A549 (cell line): Measurements from ENCODE around the gene APBB2. TPM values are rescaled to one million over a fixed set of nuclear protein-coding genes. Genes with fewer than 3 reads are reported as not detected.

Source experiments
- ATAC-seq, 2 experiments: fragments of 200-7000 bp in 1 of 2; fragments of >200 bp in 1 of 2; cut with Nextera tagmentation in 1 of 2; cut with Tn5 transposase in 1 of 2; 3 replicates each; pipeline versions ENCODE4 v1.8.0 to v1.9.1; 2018 to 2020; ENCODE audit warnings: mild to moderate bottlenecking in 1 of 2, moderate library complexity in 1 of 2
- CTCF ChIA-PET: fragments of 300-600 bp; sonication (Branson Sonifier 250); formaldehyde crosslinking; extraction: SDS; loops from one replicate; lab custom pipeline; 2021; ENCODE audit warnings: antibody characterized with exemption, inconsistent platforms; lab: Yijun Ruan, JAX
- POLR2A ChIA-PET: fragments of 350-600 bp; formaldehyde crosslinking; extraction: SDS; loops from one replicate; lab custom pipeline; 2021; ENCODE audit warnings: antibody characterized with exemption, inconsistent platforms; lab: Yijun Ruan, JAX
- DNase-seq, 2 experiments: peaks; one replicate each; pipeline versions ENCODE4 v3.0.0 to v3.0.0-alpha.2; 2011 to 2016; ENCODE audit warnings: low read depth in 1 of 2, low spot score in 1 of 2
- FAIRE-seq: peaks from 2 replicates; lab custom pipeline; 2011; peaks lifted over from hg19 to GRCh38; lab: Jason Lieb, UNC
- H3K27ac ChIP-seq, 2 experiments: fragments of >200 bp; sonication (Bioruptor Twin); formaldehyde crosslinking; 3 replicates each; pipeline ENCODE4 v1.5.1; 2016 to 2017
- H3K4me1 ChIP-seq: fragments of >200 bp; sonication (Bioruptor Twin); formaldehyde crosslinking; 3 replicates; pipeline ENCODE4 v1.6.1; 2016
- H3K4me2 ChIP-seq: fragments of >200 bp; sonication (Bioruptor Twin); formaldehyde crosslinking; 3 replicates; pipeline ENCODE4 v1.6.1; 2016
- H3K4me3 ChIP-seq: fragments of >200 bp; sonication (Bioruptor Twin); formaldehyde crosslinking; 3 replicates; pipeline ENCODE4 v1.5.1; 2016
- H3K9me3 ChIP-seq: fragments of >200 bp; sonication (Bioruptor Twin); formaldehyde crosslinking; 3 replicates; pipeline ENCODE4 v1.6.1; 2016
- BHLHE40 ChIP-seq: IDR thresholded peaks from 2 replicates; pipeline ENCODE4 v1.6.1; 2012; ENCODE audit warnings: low read depth, low read length, inconsistent platforms
- CBX8 ChIP-seq: fragments of 200-600 bp; sonication (generic); IDR thresholded peaks from 2 replicates; pipeline ENCODE4 v1.6.1; 2016
- CHD2 ChIP-seq: fragments of 150-350 bp; IDR thresholded peaks from 2 replicates; pipeline ENCODE4 v1.6.1; 2014; ENCODE audit warnings: low read length; ENCODE audit not compliant: partially characterized antibody
- EHF ChIP-seq: fragments of 250-450 bp; sonication (Bioruptor Pico); IDR thresholded peaks from 2 replicates; pipeline ENCODE4 v1.5.0; 2020; ENCODE audit warnings: mild to moderate bottlenecking
- EHMT2 ChIP-seq: fragments of 200-600 bp; sonication (generic); IDR thresholded peaks from 2 replicates; pipeline ENCODE4 v1.6.1; 2016; ENCODE audit warnings: antibody characterized with exemption, low read depth, mild to moderate bottlenecking, moderate library complexity
- FOSB ChIP-seq: fragments of 250-450 bp; sonication (Bioruptor Pico); IDR thresholded peaks from 2 replicates; pipeline ENCODE4 v1.5.0; 2020; ENCODE audit warnings: mild to moderate bottlenecking, moderate library complexity
- FOSL2 ChIP-seq, 2 experiments: fragments of 450-650 bp in 1 of 2; fragments of >200 bp in 1 of 2; sonication (Bioruptor Twin) in 1 of 2; formaldehyde crosslinking; IDR thresholded peaks; 2 replicates each; pipeline versions ENCODE4 v1.5.0 to v1.6.1; 2016 to 2020; ENCODE audit warnings: mild to moderate bottlenecking in 1 of 2, moderate library complexity in 1 of 2
- FOXS1 ChIP-seq: fragments of 250-450 bp; sonication (Bioruptor Pico); IDR thresholded peaks from 2 replicates; pipeline ENCODE4 v1.5.0; 2020; ENCODE audit warnings: mild to moderate bottlenecking, moderate library complexity
- HDAC2 ChIP-seq: fragments of 200-600 bp; sonication (generic); IDR thresholded peaks from 2 replicates; pipeline ENCODE4 v1.6.1; 2016
- HEYL ChIP-seq: fragments of 250-450 bp; sonication (Bioruptor Pico); IDR thresholded peaks from 2 replicates; pipeline ENCODE4 v1.8.0; 2021; ENCODE audit warnings: mild to moderate bottlenecking, moderate library complexity
- JUNB ChIP-seq: fragments of >200 bp; sonication (Bioruptor Twin); formaldehyde crosslinking; IDR thresholded peaks from 2 replicates; pipeline ENCODE4 v1.6.1; 2016
- KDM1A ChIP-seq: fragments of 200-600 bp; sonication (generic); IDR thresholded peaks from 2 replicates; pipeline ENCODE4 v1.6.1; 2016; ENCODE audit warnings: low read depth, mild to moderate bottlenecking
- KDM5A ChIP-seq: fragments of 200-600 bp; sonication (generic); IDR thresholded peaks from 2 replicates; pipeline ENCODE4 v1.6.1; 2016; ENCODE audit warnings: antibody characterized with exemption, mild to moderate bottlenecking
- MAFK ChIP-seq: fragments of 450-650 bp; IDR thresholded peaks from 2 replicates; pipeline ENCODE4 v1.6.1; 2014; ENCODE audit not compliant: partially characterized antibody
- NPAS2 ChIP-seq: fragments of 250-450 bp; sonication (Bioruptor Pico); IDR thresholded peaks from 2 replicates; pipeline ENCODE4 v1.8.0; 2022; ENCODE audit warnings: mild to moderate bottlenecking, moderate library complexity, borderline replicate concordance
- NR3C1 ChIP-seq: fragments of >200 bp; sonication (Bioruptor Twin); formaldehyde crosslinking; IDR thresholded peaks from 3 replicates; pipeline ENCODE4 v1.6.1; 2017
- RARB ChIP-seq: fragments of 250-450 bp; sonication (Bioruptor Pico); IDR thresholded peaks from 2 replicates; pipeline ENCODE4 v1.8.0; 2021; ENCODE audit warnings: mild to moderate bottlenecking, moderate library complexity
- SMC3 ChIP-seq: fragments of >200 bp; sonication (Bioruptor Twin); formaldehyde crosslinking; IDR thresholded peaks from 3 replicates; pipeline ENCODE4 v1.6.1; 2018; ENCODE audit warnings: inconsistent platforms
- TFCP2L1 ChIP-seq: fragments of 250-450 bp; sonication (Bioruptor Pico); IDR thresholded peaks from 2 replicates; pipeline ENCODE4 v1.5.0; 2021; ENCODE audit warnings: mild to moderate bottlenecking
- TP53 ChIP-seq: fragments of 250-450 bp; sonication (Bioruptor Pico); IDR thresholded peaks from 2 replicates; pipeline ENCODE4 v1.5.0; 2021; ENCODE audit warnings: mild to moderate bottlenecking, moderate library complexity
- WGBS: methylation state at CpG from one replicate; pipeline ENCODE4 v1.1.6; 2017; ENCODE audit errors: missing lambda C conversion rate; 5-methylcytosine and 5-hydroxymethylcytosine counted together
- polyA plus RNA-seq, 4 experiments: library from polyadenylated mRNA; depleted of rRNA in 3 of 4; stranded (reverse); fragments of >200 nt; fragmentation: RNase III in 1 of 4; extraction: RNeasy Plus Mini Kit Qiagen cat#74134 plus additional on column Dnase treatment in 1 of 4; gene quantifications; 2 replicates in 3 of 4; 3 replicates in 1 of 4; pipeline ENCODE4 v1.2.3, GENCODE V29; 2011 to 2017
- TF ChIP-seq, protein P1 (sequence below): IDR thresholded peaks from 2 replicates; pipeline ENCODE4 v1.6.1; 2012
- TF ChIP-seq, protein P2 (sequence below): fragments of 250-450 bp; sonication (Bioruptor Pico); IDR thresholded peaks from 2 replicates; pipeline ENCODE4 v1.5.0; 2020; ENCODE audit warnings: low read depth, mild to moderate bottlenecking, moderate library complexity
- TF ChIP-seq, protein P3 (sequence below): IDR thresholded peaks from 2 replicates; pipeline ENCODE4 v1.6.1; 2012; ENCODE audit warnings: low read depth, borderline replicate concordance

APBB2 gene
- polyA plus RNA-seq, 2 of the 4 experiments (the other 2 are of a cell fraction) = 8.3 to 31.9 TPM

DNA sequence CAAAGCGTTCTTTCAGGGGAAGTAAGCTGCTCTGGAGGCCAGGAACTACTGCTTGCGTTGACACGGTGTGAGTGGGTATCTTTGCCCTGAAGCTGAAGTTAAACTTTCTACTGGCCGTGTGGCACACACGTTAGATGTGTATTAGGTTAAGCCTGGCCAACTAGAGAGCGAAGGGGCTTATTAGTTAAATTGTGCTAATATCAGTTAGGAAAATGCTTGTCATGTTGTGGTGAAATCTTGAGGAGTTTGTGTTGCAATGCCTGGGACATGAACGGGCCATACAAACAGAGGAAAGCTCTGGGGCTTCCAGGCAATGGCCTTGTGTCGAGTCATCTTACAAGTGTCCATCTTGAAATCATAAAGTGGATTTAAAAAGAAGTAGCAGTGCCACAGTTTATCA lies 402.0 kb downstream of the APBB2 start:
- FAIRE-seq = no peak
- no peak for DNase-seq
- H3K4me2 ChIP-seq = no peak overlapping the region
- CTCF ChIA-PET = interaction anchor here (0.6 to 1.2 kb wide), 2 partner anchors 19 to 119 kb away, joined by 3 read pairs; no protein-coding TSS in a partner anchor
- H3K4me3 ChIP-seq = no peak overlapping the region
- POLR2A ChIA-PET = no interaction called here
- H3K27ac ChIP-seq = no peak overlapping the region
- ATAC-seq = no peak
- WGBS = 86% methylated on average over 8 of the region's 8 CpGs
- no peaks in the 10 kb centered on the region for H3K9me3 ChIP-seq
- H3K4me1 ChIP-seq = no peaks in the 10 kb centered on the region
- TF ChIP-seq NPAS2 (CRISPR knock-in tag) (no peak), MAFK (no peak)

DNA sequence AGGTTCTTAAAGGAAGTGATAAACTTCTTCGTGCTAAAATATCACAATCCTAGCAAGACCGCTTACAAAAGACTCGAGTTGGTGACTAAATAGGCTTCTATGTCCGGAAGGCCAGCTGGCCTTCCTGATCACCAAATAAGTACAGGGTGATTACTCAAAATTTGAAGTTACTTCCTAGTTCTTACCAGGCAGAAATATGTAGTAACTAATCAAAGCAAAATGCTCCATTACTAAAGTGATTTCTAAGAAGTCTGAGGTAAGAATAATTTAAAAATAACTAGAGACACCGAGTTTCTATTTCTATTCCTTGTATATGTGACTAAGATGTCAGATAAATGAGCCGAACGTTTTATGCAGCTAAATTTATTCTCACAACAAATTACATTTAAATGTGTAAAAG lies 402.4 kb downstream of the APBB2 start:
- DNase-seq (no peak), FAIRE-seq (no peak)
- no peak overlapping the region for H3K4me3 ChIP-seq
- WGBS = 86% methylated on average over 7 of the region's 7 CpGs
- TF ChIP-seq BHLHE40 (no peak), FOSB (CRISPR knock-in tag) (no peak), TFCP2L1 (CRISPR knock-in tag) (no peak), EHF (CRISPR knock-in tag) (no peak)
- TF ChIP-seq, all 56 proteins: peak for 0
- H3K27ac ChIP-seq = no peak overlapping the region
- CTCF ChIA-PET = no interaction called here
- no peak overlapping the region for H3K4me2 ChIP-seq
- H3K4me1 ChIP-seq = no peaks in the 10 kb centered on the region
- no peak for ATAC-seq
- no peaks in the 10 kb centered on the region for H3K9me3 ChIP-seq
- POLR2A ChIA-PET = no interaction called here

DNA sequence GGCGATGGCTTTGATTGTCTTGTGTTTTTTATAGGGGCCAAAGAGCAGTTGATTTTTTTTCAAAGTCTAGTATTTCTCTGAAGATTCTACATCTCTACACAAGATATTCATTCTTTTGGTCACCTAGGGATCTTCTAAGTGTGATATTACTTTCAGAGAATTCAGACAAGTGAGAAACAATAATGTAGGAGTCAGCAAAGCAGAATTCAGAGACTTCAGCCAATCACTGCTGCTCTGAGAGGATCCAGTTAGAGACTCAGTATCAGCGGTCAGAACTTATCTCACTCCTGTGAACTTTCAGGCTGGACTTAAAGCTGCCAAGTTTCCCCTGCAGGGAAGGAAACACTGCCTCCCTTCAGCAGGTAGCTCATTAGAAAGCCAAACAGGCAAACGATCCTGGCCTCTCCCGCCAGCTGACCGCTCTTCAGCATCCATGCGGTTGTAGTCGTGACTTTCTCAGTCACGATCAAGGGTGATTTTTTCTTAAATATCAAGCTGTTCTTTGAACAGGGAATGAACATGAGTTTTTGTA lies 405.4 kb downstream of the APBB2 start:
- DNase-seq = no peak
- H3K27ac ChIP-seq = no peak overlapping the region
- no peak for FAIRE-seq
- TF ChIP-seq CHD2 = no peak
- TF ChIP-seq JUNB = no peak
- TF ChIP-seq EHMT2 = no peak
- no peak for TF ChIP-seq KDM1A
- TF ChIP-seq, protein P1, sequence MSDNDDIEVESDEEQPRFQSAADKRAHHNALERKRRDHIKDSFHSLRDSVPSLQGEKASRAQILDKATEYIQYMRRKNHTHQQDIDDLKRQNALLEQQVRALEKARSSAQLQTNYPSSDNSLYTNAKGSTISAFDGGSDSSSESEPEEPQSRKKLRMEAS = no peak
- TF ChIP-seq NR3C1 = no peak
- TF ChIP-seq HDAC2 = no peak
- no peak for TF ChIP-seq HEYL
- TF ChIP-seq, protein P2, sequence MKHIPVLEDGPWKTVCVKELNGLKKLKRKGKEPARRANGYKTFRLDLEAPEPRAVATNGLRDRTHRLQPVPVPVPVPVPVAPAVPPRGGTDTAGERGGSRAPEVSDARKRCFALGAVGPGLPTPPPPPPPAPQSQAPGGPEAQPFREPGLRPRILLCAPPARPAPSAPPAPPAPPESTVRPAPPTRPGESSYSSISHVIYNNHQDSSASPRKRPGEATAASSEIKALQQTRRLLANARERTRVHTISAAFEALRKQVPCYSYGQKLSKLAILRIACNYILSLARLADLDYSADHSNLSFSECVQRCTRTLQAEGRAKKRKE (CRISPR knock-in tag) = no peak
- TF ChIP-seq FOSB (CRISPR knock-in tag) = no peak
- no peak for TF ChIP-seq FOSL2 (IDR thresholded peaks at IDR 0.05)
- no peak for TF ChIP-seq FOSL2 (CRISPR knock-in tag; IDR thresholded peaks at IDR 0.05)
- TF ChIP-seq FOXS1 (CRISPR knock-in tag) = no peak
- TF ChIP-seq, protein P3, sequence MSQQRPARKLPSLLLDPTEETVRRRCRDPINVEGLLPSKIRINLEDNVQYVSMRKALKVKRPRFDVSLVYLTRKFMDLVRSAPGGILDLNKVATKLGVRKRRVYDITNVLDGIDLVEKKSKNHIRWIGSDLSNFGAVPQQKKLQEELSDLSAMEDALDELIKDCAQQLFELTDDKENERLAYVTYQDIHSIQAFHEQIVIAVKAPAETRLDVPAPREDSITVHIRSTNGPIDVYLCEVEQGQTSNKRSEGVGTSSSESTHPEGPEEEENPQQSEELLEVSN = no peak
- no peak for TF ChIP-seq TP53 (CRISPR knock-in tag)
- TF ChIP-seq CBX8 = no peak
- TF ChIP-seq KDM5A = no peak
- no peak for TF ChIP-seq SMC3
- no peak for TF ChIP-seq RARB
- no peak overlapping the region for H3K4me3 ChIP-seq
- H3K4me2 ChIP-seq = no peak overlapping the region
- no peak for ATAC-seq
- ChIA-PET CTCF (interaction anchor here (1.2 kb wide), 1 partner anchor 38 kb away, joined by 3 read pairs; no protein-coding TSS in a partner anchor), POLR2A (no interaction called here)
- no peaks in the 10 kb centered on the region for H3K4me1 ChIP-seq
- WGBS = 87% methylated on average over 8 of the region's 8 CpGs
- H3K9me3 ChIP-seq = no peaks in the 10 kb centered on the region
